Measurements from ENCODE around the gene TATDN2.
"Not testable (repeated sequence)": the region's sequence is repeated elsewhere in the genome, so short reads cannot be mapped to it uniquely, and the experiment has no call there.

Gene TATDN2

DNA sequence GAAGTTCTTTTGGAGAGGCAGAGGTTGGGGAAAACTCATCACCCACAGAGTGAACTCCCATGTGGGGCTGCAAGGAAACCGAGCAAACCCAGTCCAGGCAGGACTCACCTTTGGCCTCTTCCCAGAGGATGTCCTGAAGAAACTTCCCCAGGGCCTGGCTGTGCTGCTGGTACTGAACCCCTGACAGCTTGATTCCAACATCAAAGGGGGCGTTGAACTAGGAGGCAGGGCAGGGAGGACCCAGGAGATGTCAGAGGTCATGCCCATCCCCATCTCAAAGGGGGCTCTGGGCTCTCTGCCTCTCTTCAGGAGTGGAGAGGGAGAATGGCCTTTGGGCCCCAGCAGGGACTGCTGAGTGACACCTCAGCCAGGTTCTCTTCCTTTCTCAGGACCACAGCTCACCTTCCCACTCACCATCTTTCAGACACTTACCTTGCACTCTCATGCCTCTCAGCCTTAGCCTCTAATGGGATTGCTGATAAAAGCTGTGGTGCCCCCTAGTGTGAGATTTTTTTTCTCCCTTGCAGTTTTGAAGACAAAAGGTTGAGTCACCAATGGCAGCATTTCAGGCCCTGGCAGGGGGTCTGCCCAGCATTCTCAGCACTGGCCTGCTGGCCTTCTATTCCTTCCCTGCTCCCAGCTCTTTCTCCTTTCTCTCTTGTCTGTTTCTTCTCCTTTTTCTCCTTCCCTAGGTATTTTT lies 38.5 kb downstream of the TATDN2 start:
- Histone ChIP-seq H3K27ac (ENCODE audit: low read length) (no peak overlapping the region), H3K4me3 (ENCODE audit: low read length) (no peak overlapping the region), H3K9ac (ENCODE audit: low read depth, low read length) (no peak overlapping the region), H3K4me1 (ENCODE audit: insufficient read depth, low read length) (peaks cover 10% of the 10 kb centered on the region; the same call in 1 of the 2 replicates), H3K27me3 (ENCODE audit: insufficient read depth, low read length) (no peaks in the 10 kb centered on the region), H3K36me3 (ENCODE audit: insufficient read depth, low read depth, low read length) (peaks cover 21% of the 10 kb centered on the region), H3K9me3 (ENCODE audit: insufficient read depth, low read depth, low read length) (no peaks in the 10 kb centered on the region)

DNA sequence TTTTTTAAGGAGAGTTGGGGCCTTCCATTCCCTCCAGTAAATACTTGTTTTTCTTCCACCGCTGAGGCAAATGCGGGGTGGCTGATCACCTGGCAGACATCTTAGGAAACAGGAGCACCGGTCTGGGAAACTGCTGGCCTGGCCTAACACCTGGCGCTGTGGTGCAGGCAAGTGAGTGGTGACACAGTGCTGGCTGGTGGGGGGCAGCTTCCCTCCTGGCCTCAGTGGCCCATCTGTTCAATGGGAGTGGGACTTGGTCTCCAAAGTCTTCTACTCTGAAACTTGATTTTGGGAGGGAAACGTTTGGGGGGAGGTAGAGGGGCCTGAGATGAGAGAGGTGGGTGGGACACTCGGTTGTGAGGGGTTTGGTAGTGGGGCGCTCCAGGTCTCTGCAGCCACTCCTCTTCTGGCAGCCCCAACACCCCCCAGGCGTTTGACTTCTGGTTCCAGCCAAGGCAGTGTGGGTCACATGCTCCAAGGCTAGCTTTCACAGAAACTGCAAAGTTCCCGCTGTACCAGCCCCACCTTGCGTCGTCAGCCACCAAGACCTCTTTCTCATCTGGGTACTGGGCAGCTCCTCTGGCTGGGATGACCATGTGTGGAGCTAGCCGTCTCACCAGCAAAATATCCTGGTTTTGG lies 39.8 kb downstream of the TATDN2 start:
- Histone ChIP-seq H3K4me3 (ENCODE audit: low read length) (no peak overlapping the region), H3K27ac (ENCODE audit: low read length) (no peak overlapping the region), H3K4me1 (ENCODE audit: insufficient read depth, low read length) (peaks cover 10% of the 10 kb centered on the region; the same call in 1 of the 2 replicates), H3K9ac (ENCODE audit: low read depth, low read length) (no peak overlapping the region), H3K27me3 (ENCODE audit: insufficient read depth, low read length) (no peaks in the 10 kb centered on the region), H3K36me3 (ENCODE audit: insufficient read depth, low read depth, low read length) (peaks cover 22% of the 10 kb centered on the region), H3K9me3 (ENCODE audit: insufficient read depth, low read depth, low read length) (no peaks in the 10 kb centered on the region)

DNA sequence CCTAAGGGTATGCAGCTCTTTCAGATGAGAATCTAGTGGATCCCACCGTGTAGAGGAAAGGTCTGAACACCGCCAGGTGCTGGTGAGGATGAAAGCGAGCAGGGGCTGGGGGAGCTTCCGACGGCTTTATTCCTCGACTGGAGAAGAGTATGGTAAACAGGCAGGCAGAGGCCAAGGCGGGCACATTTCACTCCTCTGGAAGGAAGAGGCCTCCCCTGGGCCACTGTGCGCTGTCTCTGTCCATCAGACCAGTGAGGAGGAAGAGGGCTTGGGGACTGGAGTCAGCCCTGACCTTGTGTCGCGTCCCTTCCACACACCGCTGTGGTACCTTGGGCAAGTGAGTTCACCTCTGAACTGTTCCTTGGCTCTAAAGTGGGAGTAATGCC lies 40.3 kb downstream of the TATDN2 start:
- no peak overlapping the region for H3K27ac ChIP-seq (ENCODE audit: low read length)
- no peak overlapping the region for H3K9ac ChIP-seq (ENCODE audit: low read depth, low read length)
- H3K4me1 ChIP-seq (ENCODE audit: insufficient read depth, low read length) = peaks cover 10% of the 10 kb centered on the region; the same call in 1 of the 2 replicates
- H3K27me3 ChIP-seq (ENCODE audit: insufficient read depth, low read length) = no peaks in the 10 kb centered on the region
- H3K36me3 ChIP-seq (ENCODE audit: insufficient read depth, low read depth, low read length) = peaks cover 17% of the 10 kb centered on the region
- H3K4me3 ChIP-seq (ENCODE audit: low read length) = no peak overlapping the region
- H3K9me3 ChIP-seq (ENCODE audit: insufficient read depth, low read depth, low read length) = no peaks in the 10 kb centered on the region

DNA sequence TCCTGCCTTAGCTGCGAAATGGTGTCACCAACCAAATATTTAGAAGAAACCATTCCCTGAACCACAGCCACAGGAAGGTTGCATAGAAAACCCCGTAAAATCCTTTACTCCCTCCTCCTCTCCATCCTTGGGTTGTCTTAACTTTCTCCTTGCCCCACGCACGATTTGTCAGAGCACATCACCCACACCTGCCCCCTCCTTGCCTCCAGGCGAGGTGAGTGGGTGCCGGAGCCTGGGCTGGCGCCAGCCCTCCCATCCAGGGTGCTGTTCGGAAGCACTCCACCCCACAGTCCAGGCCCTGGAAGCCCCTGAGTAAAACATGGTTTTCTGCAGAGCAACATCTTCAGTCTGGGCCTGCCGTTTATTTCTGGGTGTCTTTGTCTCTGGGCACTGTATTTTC lies 40.8 kb downstream of the TATDN2 start:
- H3K9me3 ChIP-seq (ENCODE audit: insufficient read depth, low read depth, low read length) = no peaks in the 10 kb centered on the region
- H3K27ac ChIP-seq (ENCODE audit: low read length) = no peak overlapping the region
- no peaks in the 10 kb centered on the region for H3K27me3 ChIP-seq (ENCODE audit: insufficient read depth, low read length)
- H3K36me3 ChIP-seq (ENCODE audit: insufficient read depth, low read depth, low read length) = peaks cover 12% of the 10 kb centered on the region
- no peak overlapping the region for H3K4me3 ChIP-seq (ENCODE audit: low read length)
- no peak overlapping the region for H3K9ac ChIP-seq (ENCODE audit: low read depth, low read length)
- peaks cover 10% of the 10 kb centered on the region; the same call in 1 of the 2 replicates for H3K4me1 ChIP-seq (ENCODE audit: insufficient read depth, low read length)

DNA sequence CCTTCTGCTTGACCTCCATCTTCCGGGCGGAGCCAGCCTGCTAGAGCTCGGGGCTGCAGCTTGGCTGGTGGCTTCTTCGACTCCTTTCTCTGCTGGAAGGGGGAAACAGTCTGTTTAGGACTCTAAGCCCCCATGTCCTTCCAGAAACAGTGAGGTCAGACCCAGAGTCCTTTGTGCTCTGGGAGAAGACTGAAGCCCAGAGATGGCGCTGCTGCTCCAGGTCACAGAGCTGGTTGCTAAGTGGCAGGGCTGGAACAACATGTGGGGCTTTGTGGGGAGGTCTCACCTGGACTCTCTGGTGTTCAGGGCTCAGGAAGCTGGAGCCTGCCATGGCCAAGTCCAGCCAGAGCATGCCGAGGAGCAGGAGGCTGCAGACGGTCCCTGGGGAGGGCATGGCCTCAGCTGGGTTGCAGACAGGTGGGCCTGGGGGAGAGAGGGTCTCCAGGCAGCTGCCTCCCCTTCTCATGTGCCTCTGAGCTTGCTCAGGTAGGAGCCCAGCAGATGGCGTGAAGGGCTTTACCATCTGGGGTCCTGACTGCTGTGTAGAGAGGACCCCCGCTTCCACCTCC lies 41.6 kb downstream of the TATDN2 start:
- Histone ChIP-seq H3K9ac (ENCODE audit: low read depth, low read length) (no peak overlapping the region), H3K27ac (ENCODE audit: low read length) (no peak overlapping the region), H3K36me3 (ENCODE audit: insufficient read depth, low read depth, low read length) (peaks cover 12% of the 10 kb centered on the region)

DNA sequence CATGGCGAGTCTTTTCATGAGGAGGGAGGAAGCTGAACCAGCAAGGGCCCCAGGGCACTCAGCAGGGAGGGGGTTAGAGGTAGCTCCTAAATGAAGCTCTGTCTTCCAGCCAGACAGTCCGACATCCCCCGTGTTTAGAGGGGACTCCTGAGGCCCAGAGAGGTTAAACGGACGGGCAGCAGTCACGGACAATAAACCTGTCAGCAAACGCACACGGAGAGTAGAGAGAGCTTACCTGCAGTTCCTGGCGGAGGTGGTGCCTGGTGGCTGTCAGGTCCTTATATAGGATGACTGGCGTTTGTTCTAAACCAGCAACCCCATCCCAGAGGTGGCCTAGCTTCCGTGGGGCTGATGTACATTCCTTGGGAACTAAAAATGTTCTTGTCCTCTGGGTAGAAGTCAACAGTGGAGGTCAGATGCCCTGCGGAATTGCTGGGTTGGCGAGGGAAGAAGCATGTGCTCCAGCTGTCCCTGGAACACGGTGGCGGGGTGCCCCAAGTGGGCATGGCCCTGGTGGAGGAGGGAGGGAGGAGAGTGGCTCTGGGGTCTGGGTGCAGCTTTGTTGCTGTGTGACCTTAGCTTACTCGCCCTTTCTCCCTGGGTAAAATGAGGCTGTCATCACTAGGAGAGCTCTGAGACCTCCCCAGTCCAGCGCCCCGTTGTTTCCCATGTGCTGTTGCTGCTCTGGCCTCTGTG lies 42.4 kb downstream of the TATDN2 start:
- Histone ChIP-seq H3K27me3 (ENCODE audit: insufficient read depth, low read length) (no peaks in the 10 kb centered on the region), H3K9ac (ENCODE audit: low read depth, low read length) (no peak overlapping the region), H3K36me3 (ENCODE audit: insufficient read depth, low read depth, low read length) (peaks cover 17% of the 10 kb centered on the region), H3K4me1 (ENCODE audit: insufficient read depth, low read length) (peaks cover 10% of the 10 kb centered on the region; the same call in 1 of the 2 replicates), H3K4me3 (ENCODE audit: low read length) (no peak overlapping the region), H3K9me3 (ENCODE audit: insufficient read depth, low read depth, low read length) (no peaks in the 10 kb centered on the region), H3K27ac (ENCODE audit: low read length) (no peak overlapping the region)

More for the DNA sequence above, 41.6 kb downstream of the TATDN2 start:
- no peak overlapping the region for H3K4me3 ChIP-seq (ENCODE audit: low read length)
- H3K27me3 ChIP-seq (ENCODE audit: insufficient read depth, low read length) = no peaks in the 10 kb centered on the region
- peaks cover 10% of the 10 kb centered on the region; the same call in 1 of the 2 replicates for H3K4me1 ChIP-seq (ENCODE audit: insufficient read depth, low read length)
- H3K9me3 ChIP-seq (ENCODE audit: insufficient read depth, low read depth, low read length) = no peaks in the 10 kb centered on the region

DNA sequence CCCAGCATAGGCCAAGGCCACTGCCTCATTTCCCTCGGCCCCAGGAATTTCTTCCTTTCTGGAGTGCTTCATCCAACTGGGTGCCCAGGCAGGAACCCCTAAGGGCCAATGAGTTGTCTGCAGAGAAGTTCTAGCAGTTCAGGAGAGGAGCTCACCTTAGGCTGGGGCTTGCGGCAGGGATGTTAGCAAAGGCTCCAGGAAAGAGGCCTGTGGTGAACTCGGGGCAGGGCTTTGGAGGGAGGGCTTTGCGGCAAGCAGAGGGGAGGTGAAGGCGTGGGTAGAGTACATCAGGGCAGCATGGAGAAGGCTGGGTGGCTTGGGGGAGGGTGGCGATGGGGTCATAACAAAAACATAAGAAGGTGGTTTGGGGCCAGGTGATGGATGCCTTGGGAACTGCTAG lies 43.4 kb downstream of the TATDN2 start:
- Histone ChIP-seq H3K9me3 (ENCODE audit: insufficient read depth, low read depth, low read length) (no peaks in the 10 kb centered on the region), H3K4me1 (ENCODE audit: insufficient read depth, low read length) (peaks cover 6% of the 10 kb centered on the region; the same call in 1 of the 2 replicates), H3K27me3 (ENCODE audit: insufficient read depth, low read length) (no peaks in the 10 kb centered on the region), H3K9ac (ENCODE audit: low read depth, low read length) (no peak overlapping the region), H3K4me3 (ENCODE audit: low read length) (no peak overlapping the region), H3K36me3 (ENCODE audit: insufficient read depth, low read depth, low read length) (peaks cover 17% of the 10 kb centered on the region), H3K27ac (ENCODE audit: low read length) (no peak overlapping the region)

DNA sequence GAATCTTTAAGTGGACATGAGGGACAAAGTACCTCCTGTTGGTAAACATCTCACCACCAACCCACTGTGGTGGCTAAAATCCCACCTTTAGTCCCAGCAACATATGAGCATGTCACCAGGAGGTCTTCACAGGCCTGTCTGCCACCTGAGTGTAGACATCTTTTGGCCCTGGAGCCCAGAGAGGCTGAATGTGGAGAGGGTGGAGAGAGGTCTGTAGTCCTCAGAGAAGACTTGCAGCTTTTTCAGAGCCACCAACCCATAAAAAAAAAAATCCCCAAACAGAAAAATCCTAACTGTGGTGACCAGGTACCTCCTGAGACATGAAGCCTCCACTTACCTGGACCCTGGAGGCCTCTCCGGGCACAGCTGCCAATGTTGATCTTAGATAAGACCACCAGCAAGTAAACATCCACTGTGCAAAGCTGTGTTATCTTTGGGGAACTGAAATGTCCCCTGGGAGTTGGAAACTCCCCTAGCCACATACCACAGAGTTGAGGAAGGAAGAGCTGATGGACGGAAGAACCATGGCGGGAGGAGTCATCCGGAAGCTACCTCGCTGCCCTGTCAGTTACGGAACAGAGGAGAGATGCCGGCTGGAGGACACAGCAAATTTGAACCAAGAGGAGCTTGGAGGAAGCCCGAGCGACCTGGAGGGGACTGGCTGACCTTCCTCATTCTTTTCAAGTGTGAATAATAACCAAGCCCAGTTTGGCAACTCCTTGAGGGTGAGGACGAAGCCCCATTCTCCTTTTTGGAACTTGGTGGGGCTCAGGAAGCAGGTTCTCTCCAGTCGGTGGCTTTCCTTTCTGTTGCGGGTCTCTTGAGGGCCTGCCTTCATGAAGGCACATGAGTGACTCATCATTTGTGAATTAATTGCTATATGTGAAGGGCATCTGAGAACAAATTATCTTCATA lies 44.5 kb downstream of the TATDN2 start, which contains the start of gene GHRL:
Gene GHRL (minus strand): TSS at position 443 of the 915 bp plus-strand sequence. CDS start 2,767 bp downstream, outside the sequence.
- H3K9me3 ChIP-seq (ENCODE audit: insufficient read depth, low read depth, low read length) = no peaks in the 10 kb centered on the region
- no peak within 1 kb of the TSS for H3K27ac ChIP-seq (ENCODE audit: low read length)
- no peak within 1 kb of the TSS for H3K4me3 ChIP-seq (ENCODE audit: low read length)
- no peak within 1 kb of the TSS for H3K9ac ChIP-seq (ENCODE audit: low read depth, low read length)
- peaks cover 17% of the 10 kb centered on the region for H3K36me3 ChIP-seq (ENCODE audit: insufficient read depth, low read depth, low read length)
- no peaks in the 10 kb centered on the region for H3K4me1 ChIP-seq (ENCODE audit: insufficient read depth, low read length)
- no peaks in the 10 kb centered on the region for H3K27me3 ChIP-seq (ENCODE audit: insufficient read depth, low read length)

DNA sequence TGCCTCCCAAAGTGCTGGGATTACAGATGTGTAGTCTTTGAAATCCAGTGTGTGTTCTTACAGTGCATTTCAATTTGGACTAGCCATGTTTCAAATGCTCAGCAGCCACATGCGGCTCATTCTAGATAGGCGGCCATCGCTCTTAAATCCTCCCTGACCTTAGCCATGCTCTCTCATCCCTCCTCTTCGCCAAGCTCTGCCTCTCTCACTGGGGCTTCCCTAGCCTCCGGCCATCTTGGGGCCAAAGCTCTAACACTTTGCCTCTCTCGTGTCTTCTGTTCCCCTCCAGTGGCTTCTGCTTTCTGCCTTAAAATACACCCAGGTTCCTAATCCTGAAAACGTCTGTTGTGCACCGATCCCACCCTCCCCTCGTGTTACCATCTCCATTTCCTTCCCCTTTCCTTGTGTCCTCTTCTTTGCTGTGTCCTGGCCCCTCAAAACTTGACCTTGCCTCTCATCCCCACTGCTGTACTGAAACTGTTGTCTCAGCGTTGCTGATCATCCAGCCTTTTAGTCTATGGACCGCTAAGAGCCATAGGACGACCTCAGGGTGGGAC lies 45.8 kb downstream of the TATDN2 start:
- H3K27me3 ChIP-seq (ENCODE audit: insufficient read depth, low read length) = no peaks in the 10 kb centered on the region
- H3K9ac ChIP-seq (ENCODE audit: low read depth, low read length) = no peak overlapping the region
- H3K4me1 ChIP-seq (ENCODE audit: insufficient read depth, low read length) = no peaks in the 10 kb centered on the region
- no peak overlapping the region for H3K27ac ChIP-seq (ENCODE audit: low read length)
- no peak overlapping the region for H3K4me3 ChIP-seq (ENCODE audit: low read length)
- no peaks in the 10 kb centered on the region for H3K9me3 ChIP-seq (ENCODE audit: insufficient read depth, low read depth, low read length)
- H3K36me3 ChIP-seq (ENCODE audit: insufficient read depth, low read depth, low read length) = peaks cover 22% of the 10 kb centered on the region

DNA sequence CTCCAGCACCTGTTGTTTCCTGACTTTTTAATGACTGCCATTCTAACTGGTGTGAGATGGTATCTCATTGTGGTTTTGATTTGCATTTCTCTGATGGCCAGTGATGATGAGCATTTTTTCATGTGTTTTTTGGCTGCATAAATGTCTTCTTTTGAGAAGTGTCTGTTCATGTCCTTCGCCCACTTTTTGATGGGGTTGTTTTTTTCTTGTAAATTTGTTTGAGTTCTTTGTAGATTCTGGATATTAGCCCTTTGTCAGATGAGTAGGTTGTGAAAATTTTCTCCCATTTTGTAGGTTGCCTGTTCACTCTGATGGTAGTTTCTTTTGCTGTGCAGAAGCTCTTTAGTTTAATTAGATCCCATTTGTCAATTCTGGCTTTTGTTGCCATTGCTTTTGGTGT lies 49.8 kb downstream of the TATDN2 start:
- not testable (repeated sequence) for H3K27ac ChIP-seq (ENCODE audit: low read length); H3K4me1 ChIP-seq (ENCODE audit: insufficient read depth, low read length); H3K27me3 ChIP-seq (ENCODE audit: insufficient read depth, low read length); H3K9me3 ChIP-seq (ENCODE audit: insufficient read depth, low read depth, low read length); H3K4me3 ChIP-seq (ENCODE audit: low read length); H3K9ac ChIP-seq (ENCODE audit: low read depth, low read length)
- H3K36me3 ChIP-seq (ENCODE audit: insufficient read depth, low read depth, low read length) = peaks cover 52% of the 10 kb centered on the region
